Endothelial cell (in vitro differentiated cells): ENCODE results near the gene ATF6B. TPM values are rescaled to one million over a fixed set of nuclear protein-coding genes. Genes with fewer than 3 reads are reported as not detected.

Source experiments
- DNase-seq: peaks from one replicate; pipeline ENCODE4 v3.0.0; 2021; ENCODE audit warnings: low spot score
- H3K27ac Mint-ChIP-seq: one replicate; pipeline ENCODE4 v1.8.0; 2021; ENCODE audit warnings: mixed read lengths, inconsistent platforms; ENCODE audit not compliant: unreplicated experiment
- H3K27me3 Mint-ChIP-seq: one replicate; pipeline ENCODE4 v1.8.0; 2021; ENCODE audit warnings: mild to moderate bottlenecking, moderate library complexity, mixed read lengths, inconsistent platforms; ENCODE audit not compliant: unreplicated experiment
- H3K36me3 Mint-ChIP-seq: one replicate; pipeline ENCODE4 v1.8.0; 2021; ENCODE audit warnings: mild to moderate bottlenecking, low read depth, mixed read lengths, inconsistent platforms; ENCODE audit not compliant: unreplicated experiment
- H3K4me1 Mint-ChIP-seq: one replicate; pipeline ENCODE4 v1.8.0; 2021; ENCODE audit warnings: mild to moderate bottlenecking, mixed read lengths, inconsistent platforms; ENCODE audit not compliant: unreplicated experiment
- H3K4me3 Mint-ChIP-seq: one replicate; pipeline ENCODE4 v1.8.0; 2021; ENCODE audit warnings: mild to moderate bottlenecking, mixed read lengths, inconsistent platforms; ENCODE audit not compliant: unreplicated experiment
- H3K9me3 Mint-ChIP-seq: one replicate; pipeline ENCODE4 v1.8.0; 2021; ENCODE audit warnings: mixed read lengths, inconsistent platforms; ENCODE audit not compliant: unreplicated experiment
- total RNA-seq: library from RNA; stranded (reverse); fragmentation: NEBNext Ultra II Directional; extraction: Animal tissue kit (Norgen Biotek cat#: 25700); gene quantifications from one replicate; pipeline ENCODE4 v1.2.1, GENCODE V29; 2021; ENCODE audit not compliant: unreplicated experiment
- TF ChIP-seq, protein P1 (sequence below): fragments of 200-600 bp; sonication (generic); IDR thresholded peaks from one replicate; pipeline ENCODE4 v1.5.0; 2021; ENCODE audit warnings: antibody characterized with exemption; ENCODE audit not compliant: unreplicated experiment

ATF6B gene
- total RNA-seq, 1 donor from 2014 or later = 72.9 TPM

DNA sequence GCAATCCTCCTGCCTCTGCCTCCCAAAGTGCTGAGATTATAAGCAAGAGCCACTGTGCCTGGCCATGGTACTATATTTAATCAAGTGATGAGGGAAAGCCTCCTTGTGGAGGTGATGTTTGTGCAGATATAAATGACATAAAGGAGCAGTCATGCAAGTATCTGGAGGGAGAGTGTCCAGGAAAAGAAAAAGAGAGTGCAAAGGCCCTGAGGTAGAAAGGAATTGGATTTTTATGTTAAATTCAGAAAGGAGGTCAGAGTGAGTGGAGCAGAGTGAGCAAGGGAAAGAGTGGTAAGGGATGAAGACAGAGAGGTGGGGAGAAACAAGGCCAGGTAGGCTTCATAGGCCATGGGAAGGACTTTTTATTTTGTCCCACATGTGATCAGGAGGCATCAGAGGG, 9.4 kb upstream of the ATF6B start:
- H3K27ac Mint-ChIP-seq = no peak overlapping the region

GRCh38 chr6:32133786-32134185, 5.7 kb upstream of the ATF6B start:
- Mint-ChIP-seq H3K4me3 (no peak overlapping the region), H3K9me3 (no peaks in the 10 kb centered on the region), H3K27ac (no peak overlapping the region), H3K36me3 (no peaks in the 10 kb centered on the region), H3K4me1 (peaks cover 6% of the 10 kb centered on the region), H3K27me3 (no peaks in the 10 kb centered on the region)
- no peak for DNase-seq
- TF ChIP-seq, protein P1, sequence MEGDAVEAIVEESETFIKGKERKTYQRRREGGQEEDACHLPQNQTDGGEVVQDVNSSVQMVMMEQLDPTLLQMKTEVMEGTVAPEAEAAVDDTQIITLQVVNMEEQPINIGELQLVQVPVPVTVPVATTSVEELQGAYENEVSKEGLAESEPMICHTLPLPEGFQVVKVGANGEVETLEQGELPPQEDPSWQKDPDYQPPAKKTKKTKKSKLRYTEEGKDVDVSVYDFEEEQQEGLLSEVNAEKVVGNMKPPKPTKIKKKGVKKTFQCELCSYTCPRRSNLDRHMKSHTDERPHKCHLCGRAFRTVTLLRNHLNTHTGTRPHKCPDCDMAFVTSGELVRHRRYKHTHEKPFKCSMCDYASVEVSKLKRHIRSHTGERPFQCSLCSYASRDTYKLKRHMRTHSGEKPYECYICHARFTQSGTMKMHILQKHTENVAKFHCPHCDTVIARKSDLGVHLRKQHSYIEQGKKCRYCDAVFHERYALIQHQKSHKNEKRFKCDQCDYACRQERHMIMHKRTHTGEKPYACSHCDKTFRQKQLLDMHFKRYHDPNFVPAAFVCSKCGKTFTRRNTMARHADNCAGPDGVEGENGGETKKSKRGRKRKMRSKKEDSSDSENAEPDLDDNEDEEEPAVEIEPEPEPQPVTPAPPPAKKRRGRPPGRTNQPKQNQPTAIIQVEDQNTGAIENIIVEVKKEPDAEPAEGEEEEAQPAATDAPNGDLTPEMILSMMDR = no peak

More for the DNA sequence above, 9.4 kb upstream of the ATF6B start:
- TF ChIP-seq, protein P1 = no peak
- no peaks in the 10 kb centered on the region for H3K27me3 Mint-ChIP-seq
- no peak for DNase-seq
- H3K4me1 Mint-ChIP-seq = no peaks in the 10 kb centered on the region
- H3K4me3 Mint-ChIP-seq = no peak overlapping the region
- no peaks in the 10 kb centered on the region for H3K36me3 Mint-ChIP-seq
- no peaks in the 10 kb centered on the region for H3K9me3 Mint-ChIP-seq

DNA sequence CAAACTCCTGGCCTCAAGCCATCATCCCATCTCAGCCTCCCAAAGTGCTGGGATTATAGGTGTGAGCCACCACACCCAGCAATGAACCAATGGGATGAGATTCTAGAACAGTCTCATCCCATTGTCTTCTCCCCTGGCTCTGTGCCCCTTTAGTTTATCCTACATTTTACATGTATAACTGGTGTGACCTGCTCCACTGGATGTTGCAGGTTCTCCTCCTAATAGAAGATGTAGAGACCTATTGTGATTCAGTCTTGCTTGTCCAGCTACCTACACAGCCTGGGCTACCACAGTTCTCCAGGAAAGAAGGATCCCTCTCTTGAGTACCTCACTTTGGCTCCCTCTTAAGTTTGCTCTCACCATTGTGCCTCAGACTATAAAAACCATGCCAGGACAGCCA, 4.1 kb upstream of the ATF6B start:
- Mint-ChIP-seq H3K4me3 (no peak overlapping the region), H3K27ac (no peak overlapping the region)

DNA sequence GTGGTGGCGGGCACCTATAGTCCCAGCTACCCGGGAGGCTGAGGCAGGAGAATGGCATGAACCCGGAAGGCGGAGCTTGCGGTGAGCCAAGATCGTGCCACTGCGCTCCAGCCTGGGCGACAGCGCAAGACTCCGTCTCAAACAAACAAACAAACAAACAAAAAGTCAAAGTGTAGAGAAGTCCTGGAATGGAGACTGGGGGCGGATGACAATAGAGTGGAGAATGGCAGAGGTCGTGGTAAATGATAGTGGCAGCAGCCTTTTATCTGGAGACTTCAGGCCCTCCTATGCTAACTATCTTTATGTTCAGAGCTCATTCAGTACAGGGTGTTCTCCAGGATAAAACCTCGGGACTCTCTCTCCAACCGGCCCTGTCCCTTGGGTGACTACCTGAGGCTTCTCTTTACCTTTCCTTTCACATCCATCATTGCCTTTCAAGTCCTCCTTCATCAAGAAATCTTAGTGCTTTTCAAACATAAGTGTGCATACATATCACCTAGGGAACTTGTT, 3.4 kb upstream of the ATF6B start:
- H3K27me3 Mint-ChIP-seq = peaks cover 6% of the 10 kb centered on the region
- no peaks in the 10 kb centered on the region for H3K36me3 Mint-ChIP-seq
- peak overlapping the region; percentile 31 for H3K4me3 Mint-ChIP-seq
- no peak for DNase-seq
- no peaks in the 10 kb centered on the region for H3K9me3 Mint-ChIP-seq
- H3K27ac Mint-ChIP-seq = peak overlapping the region; percentile 20
- TF ChIP-seq, protein P1 = no peak
- H3K4me1 Mint-ChIP-seq = peaks cover 23% of the 10 kb centered on the region

More for the DNA sequence above, 4.1 kb upstream of the ATF6B start:
- Mint-ChIP-seq H3K27me3 (peaks cover 2% of the 10 kb centered on the region), H3K4me1 (peaks cover 16% of the 10 kb centered on the region), H3K9me3 (no peaks in the 10 kb centered on the region), H3K36me3 (no peaks in the 10 kb centered on the region)
- TF ChIP-seq, protein P1 = no peak
- DNase-seq = no peak

- H3K36me3 Mint-ChIP-seq = peaks cover 7% of the 10 kb centered on the region
- peak overlapping the region; percentile 91 for H3K4me3 Mint-ChIP-seq
- H3K27ac Mint-ChIP-seq = peak overlapping the region; percentile 86
- no peak for DNase-seq
- TF ChIP-seq, protein P1 = no peak
- no peaks in the 10 kb centered on the region for H3K9me3 Mint-ChIP-seq
- peaks cover 31% of the 10 kb centered on the region for H3K4me1 Mint-ChIP-seq
- H3K27me3 Mint-ChIP-seq = peaks cover 6% of the 10 kb centered on the region
Observed at GRCh38 chr6:32129297-32130088, 1.4 kb upstream of the ATF6B start.
